ENCODE measurements around the gene CNMD.

Gene CNMD

DNA sequence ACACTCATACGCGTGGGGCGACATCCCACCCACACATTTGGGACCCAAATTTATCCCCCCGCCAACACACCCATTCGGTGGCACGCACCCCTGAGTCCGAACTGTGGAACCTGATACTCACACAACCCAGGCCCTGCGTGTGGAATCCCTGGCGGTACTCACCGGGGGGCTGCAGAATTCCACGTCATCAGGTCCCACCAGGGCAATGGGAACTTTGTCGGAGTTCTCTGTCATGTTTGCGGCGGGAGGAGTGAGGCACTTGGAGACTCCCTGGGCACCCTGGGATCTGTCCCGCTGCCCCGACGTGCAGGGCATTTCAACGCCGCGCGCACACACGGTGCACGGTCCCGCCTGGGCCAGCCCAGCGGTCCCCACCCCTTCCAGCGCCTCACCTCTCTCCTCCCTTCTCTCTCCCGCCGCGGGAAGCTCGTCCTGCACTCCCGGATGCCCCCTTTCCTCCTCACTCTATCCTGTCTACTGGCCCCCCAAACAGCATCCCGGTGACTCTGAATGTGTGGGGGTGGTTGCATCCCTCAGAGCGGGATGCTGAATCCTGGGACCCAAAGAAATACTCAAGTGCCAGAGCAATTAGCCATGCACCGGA lies at the start of gene CNMD:
Gene CNMD, minus strand, starts transcription at position 353 of the 604 bp plus-strand sequence. Its CDS starts 119 bp downstream, at position 234.
- no peak for DNase-seq

DNA sequence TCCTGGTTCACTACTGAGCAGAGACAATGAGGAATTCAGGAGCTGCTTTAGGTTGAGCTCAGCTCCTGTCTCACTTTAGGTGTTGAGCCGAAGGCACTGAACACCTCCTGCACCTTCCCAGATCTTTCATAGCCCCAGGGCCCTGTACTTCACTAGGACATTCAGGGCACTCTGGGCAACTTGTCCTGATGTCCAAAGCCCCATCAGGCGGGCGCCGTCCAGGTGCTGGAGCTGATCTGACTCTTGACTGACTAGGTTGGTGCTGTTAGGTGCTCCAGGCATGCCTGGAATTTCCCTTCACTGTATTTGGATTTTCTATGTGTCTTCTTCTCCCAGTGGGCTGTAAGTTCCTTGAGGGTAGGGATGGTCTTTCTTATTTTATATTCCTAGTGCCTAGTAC lies 48.4 kb upstream of the CNMD start:
- no peak for DNase-seq

DNA sequence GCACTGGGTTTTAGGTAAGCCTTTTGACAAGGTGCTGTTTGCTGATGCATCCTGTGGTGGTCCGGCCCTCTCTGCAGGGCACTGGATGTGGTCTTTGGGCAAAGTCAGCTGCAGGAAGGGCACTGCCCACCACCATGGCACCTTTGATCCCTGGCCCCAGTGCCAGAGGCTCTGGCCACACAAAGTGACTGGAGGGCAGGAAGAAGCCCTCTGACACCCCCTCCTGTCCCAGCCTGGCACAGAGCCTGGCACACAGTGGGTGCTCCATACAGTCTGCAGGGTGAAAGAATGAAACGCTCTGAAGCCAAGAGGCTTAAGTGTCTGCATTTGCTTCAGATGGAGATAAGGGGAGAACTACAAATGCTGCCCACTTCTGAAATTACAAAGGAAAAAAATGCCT lies 47.6 kb upstream of the CNMD start:
- DNase-seq = no peak

DNA sequence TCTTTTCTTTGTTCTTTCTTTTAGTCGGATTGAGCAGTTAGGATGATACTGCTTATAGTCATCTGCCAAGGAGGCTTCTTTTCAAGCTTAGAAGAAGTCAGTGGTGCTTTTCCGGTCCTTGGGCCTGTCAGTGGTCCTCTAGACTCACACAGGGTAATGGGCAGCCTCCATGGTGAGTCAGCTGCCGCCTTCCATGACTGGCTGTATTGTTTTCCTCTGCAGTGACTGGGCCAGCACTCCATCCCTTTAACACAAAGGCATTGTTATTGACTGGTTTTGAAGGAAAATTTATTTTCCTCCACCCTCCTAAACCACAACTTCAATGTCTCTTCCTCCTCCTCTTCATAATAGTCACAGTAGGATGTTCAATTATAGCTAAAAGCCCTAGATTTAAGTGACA lies 47.1 kb upstream of the CNMD start:
- no peak for DNase-seq

DNA sequence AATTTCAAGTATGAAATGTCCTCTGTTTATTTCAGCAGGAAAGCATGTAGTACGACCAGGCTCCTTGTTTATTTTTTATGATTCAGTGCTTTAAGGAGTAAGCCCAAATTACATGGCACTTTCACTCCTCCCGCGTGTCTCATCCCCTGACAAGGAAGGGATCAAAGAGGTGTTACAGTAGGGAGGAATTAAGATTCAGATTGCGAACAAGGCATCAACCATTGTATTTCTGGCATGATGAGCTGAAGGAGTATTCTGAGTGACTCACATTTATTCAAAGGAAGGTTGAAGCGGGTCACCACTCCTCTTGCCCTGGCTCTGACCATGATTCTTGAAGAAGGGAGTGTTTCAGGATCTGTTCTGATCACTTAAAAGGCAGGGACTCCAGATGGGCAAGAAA lies 46.1 kb upstream of the CNMD start:
- DNase-seq = no peak

DNA sequence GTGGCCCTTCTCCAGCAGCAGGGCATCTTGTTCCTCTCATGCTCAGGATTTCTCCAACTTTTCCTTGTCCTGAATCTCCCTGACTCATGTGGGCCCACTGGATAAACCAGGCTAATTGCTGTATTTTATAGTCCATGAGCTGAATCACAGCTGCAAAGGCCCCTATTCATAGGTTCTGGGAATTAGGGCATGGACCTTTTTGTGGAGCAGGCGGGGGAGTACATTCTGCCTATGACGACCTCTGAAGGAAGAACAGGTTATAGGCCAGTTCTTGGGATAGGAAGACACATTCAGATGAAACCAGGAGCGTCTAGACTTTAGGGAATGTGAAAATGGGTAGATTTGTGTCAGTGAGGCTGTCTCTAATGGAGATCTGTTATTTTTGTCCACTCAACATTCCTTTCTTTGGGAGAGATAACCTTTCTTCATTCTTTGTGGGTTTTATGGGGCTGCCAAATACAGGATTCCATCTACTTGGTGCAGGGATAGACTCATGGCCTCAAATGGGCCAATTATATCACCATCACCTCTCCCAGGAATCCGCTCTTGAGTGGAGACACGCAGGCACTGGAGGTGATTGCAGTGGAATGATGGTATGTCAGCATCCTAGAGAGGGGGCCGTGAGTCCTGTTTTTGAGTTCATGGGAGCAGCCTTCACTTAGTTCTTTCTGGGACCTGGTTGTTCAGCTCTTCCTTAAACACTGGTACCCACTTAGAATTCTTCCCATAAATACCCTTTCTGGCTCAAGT lies 45.1 kb upstream of the CNMD start:
- DNase-seq = no peak

DNA sequence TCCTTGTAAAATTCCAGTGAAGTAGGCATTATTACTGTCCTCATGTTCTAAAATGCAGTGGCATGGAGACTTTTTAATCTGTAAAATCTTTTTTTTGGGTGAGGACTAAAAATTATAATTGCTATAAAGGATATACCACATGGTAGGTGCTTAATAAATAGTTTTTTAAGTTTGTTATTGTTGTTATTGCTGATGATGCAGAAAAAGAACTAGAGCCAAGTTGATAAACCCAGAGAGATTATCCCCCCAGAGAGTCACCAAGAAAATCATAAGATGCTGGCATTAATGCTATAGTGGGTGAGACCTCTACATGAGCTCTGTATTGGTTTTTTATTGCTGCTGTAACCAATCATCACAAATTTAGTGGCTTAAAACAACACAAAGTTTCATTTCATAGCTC lies 44.3 kb upstream of the CNMD start:
- DNase-seq = no peak

DNA sequence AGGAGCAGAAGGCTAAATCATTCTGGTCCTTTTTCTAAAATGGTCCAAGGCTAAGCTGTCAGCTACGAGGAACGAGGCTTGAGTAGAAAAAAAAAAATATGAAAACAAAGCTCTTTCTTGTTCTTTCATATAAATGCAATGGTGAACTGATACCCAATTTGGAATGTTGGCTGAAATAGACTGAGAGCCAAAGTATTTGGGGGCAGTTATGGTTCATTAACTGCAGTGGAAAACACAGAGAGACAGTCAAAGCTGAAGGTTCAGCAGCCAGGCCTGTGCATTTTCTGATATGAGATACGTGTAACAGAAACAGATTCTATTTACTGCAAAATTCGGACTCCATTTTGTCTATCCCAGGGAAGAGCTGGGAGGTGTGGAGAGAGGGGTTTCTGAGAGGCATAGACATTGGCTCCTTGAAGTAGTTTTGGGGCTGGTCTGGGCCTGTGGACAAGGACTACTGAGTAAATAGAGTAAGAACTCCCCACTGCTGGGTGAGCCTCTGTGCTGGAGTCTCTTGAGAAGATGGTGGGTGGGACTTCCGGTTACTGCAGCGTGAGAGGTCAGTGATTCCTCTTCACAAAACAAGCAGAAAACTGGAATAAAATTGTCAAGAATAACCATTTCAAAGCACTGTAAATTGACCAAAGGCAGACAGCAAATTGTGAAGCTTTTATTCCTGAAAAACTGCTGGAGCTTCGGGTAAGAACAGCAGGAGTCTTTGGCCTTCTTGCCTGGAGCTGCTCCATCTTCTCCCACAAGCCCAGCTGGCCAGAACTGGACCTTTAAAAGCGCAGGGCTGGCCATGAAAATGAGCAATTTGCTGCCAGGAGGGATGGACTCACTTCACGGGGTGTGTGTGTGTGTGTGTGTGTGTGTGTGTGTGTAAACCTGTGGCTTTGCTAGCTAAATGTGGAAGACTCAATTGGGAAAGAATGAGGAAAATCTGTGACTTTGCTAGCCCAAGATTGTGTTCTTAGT lies 43.1 kb upstream of the CNMD start:
- DNase-seq = no peak

DNA sequence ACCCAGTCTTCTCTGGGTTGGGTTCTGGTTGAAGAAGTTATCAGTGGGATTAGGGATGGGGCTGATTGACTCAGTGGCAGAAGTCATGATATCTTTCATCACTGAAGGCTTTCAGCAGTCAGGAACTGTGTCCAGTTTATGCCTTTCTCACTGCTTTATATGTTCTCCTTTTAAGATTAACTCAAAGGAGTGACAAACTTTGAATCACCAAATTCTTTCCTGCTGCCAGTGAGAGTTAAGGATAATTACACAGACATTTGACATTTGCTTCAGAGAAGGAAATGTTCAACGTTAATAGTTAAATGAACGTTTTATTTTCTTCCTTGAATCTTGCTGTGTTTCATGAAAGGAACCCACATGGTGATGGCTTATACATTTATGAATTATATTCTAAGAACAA lies 41.0 kb upstream of the CNMD start:
- DNase-seq = no peak

DNA sequence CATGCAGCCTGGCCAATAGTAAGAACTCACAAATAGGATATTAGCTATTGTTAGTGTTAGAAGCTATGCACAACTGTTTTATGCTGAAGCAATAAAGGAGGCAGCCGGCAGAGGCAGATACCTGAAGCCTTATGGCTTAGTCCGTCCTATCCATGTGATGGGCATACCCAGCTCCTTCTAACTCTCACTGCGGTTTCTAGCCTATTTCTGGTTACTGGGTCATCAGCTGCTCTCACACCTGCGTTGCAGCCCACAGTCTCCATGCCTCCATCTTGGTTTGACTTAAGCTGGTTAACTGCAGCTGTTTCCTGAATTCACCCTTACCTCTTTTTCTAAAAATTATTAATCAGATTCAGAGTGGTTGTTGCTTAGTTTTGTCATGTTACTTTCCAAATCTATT lies 40.5 kb upstream of the CNMD start:
- no peak for DNase-seq

DNA sequence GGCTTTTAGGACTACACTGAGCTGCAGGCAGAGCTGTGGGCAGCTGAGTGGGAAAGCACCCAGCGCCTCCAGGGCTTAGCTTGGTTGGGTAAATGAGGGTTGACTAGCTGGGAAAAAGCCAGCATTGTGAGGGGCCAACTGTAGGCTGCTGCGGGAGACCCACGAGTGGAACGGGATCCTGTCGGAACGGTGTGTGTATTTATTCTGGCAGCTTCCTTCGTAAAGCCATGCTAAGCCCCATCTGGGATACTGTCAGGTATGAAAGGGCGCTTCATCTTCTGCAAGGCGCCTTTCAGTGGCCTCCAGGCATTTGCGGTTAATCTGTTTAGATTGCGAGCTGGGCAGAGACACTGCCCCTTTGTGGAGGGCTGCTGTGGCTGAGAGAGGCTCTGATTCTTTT lies 39.5 kb upstream of the CNMD start:
- no peak for DNase-seq

DNA sequence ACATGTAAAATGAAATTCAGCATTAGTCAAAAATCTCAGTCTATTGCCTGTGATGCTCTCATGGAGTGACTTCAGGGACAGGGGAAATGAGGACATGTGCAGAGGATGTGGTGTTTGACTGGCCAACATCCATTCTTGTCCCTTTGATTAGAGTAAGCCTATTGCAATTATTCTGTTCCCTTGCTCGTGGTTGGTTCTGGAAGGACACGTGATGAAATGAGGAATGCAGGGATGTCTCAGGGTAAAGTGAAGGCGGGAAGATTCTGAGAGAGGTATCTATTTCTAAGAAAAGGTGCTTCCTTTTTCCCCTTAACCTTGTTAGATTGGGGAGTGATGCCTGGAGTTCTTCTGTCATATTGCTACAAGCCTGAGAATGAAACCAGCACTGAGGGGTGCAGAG lies 37.1 kb upstream of the CNMD start:
- no peak for DNase-seq

DNA sequence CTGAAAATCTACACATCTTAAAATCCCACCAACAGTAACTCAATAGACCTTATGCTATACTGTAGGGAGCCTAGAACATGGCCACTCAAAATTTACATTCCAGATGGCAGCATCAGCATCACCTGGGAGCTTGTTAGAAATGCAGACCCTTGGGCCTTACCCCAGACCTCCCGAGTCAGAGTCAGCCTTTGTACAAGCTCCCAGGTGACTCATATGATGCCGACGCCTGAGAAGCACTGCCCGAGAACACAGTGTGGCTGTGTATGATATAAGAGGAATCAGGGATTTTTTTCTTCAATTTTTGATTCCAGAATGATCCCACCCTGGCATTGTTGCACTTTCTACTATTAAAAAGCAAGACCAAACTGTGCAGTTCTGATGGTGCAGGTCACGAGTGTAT lies 35.9 kb upstream of the CNMD start:
- DNase-seq = no peak

DNA sequence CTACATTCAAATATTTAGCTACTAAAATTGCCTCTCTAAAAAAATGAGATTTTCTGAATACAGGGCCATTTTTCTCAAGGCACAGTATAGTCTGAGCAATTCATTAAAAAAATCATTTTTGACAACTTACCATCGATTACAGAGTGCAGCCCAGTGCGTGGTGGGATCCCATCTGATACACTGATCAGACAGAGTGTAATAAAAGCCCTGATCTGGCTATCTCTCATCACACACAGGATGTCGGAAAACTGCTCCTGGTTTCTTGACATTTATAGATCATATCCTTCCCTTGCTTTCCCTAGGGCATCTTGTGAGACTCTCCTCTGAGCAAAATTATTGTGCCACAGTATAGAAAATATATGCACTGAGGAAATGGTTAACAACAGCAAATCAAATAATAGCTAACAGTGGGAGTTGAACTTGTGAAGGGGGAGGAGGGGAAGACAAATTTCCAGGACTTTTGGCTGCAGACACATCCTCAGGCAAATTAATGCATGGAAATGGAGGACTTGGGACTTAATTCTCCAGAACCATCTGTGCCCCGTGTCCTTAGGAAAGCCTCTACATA lies 28.4 kb upstream of the CNMD start:
- DNase-seq = no peak

DNA sequence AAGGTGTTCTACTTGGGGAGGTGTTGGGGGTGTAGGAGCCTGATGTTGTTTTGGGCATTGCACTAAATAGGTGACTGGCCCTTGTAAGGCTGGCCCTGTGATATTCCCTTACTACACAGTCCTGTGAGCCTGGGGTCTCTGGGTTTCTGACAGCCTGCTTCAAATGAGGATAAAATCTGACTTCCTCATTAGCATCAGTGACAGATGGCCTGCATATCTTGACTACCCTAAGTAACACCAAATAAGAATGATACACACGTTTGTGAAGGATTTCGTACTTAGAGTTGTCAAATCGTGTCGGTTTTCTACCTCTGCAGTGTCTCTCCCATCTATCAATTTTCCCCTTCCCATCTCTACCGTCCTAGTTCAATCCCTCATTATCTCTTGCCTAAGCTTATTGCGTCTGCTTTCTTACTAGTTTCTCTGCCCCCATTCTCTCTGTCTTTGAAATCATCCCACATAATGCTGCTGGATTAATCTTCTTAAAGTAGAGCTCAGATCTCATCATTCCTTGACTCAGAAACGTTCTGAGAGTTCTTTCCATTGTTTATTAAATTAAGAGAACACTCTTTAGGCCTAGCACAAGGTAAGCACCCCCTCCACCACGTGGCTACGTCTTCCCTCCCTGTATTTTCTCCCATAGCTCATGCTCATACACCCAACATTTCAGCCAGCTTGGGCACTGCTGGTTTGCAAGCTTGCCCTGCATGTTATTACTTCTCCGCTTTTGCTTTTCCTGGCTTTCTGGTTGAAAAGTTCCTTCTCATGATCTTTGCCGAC lies 26.2 kb upstream of the CNMD start:
- DNase-seq = no peak

DNA sequence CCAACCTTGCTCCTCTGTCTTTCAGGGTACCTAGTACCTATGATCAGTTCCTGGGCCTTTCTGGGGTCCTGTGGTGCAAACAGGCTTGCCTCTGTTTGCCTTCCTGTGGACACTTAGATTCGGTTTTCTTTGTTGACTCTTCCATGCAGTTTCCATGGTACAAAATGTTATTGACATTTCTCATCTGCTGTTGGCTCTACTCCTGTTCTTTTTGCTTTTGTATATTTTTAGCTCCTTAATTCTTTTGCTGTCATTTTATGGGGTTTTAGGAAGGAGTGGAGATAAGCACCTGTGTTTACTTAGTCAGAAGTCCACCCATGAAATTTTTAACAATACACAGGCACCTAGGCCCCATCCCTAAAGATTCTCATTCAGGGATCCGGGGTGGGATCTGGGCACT lies 20.5 kb upstream of the CNMD start:
- no peak for DNase-seq

DNA sequence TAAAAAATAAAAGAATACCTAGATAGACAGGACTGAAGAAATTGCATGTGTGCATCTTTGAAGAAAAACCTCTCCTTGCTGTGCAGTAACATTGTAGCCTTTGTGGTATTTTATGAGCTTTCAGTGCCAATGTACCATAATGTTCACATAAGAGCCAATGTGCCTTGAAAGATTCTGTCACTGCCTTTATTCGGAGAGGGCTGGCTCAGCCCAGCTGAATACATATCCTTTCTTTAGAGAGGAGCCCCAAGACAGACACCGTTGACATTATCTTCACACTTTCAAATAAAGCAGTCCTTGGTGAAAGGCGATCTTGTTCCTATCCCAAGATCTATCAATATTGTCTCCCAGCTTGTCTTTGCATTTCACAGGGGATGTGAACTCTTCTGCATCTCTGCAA lies 18.5 kb upstream of the CNMD start:
- no peak for DNase-seq

DNA sequence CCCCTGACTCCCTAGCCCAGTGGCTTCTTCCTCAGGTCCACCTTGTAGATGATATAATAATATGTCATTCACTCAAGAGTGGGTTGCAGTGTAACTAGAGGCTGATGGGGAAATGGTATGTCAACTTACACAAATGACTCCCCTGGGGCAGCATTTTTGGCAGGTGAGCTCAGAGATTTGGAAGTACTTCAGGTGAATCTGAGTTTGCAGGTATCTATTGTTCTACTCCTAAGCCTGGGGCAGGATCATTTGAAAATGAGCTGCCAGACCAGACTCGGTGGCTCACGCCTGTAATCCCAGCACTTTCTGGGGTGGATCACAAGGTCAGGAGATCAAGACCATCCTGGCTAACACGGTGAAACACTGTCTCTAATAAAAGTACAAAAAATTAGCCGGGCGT lies 11.6 kb upstream of the CNMD start:
- no peak for DNase-seq

DNA sequence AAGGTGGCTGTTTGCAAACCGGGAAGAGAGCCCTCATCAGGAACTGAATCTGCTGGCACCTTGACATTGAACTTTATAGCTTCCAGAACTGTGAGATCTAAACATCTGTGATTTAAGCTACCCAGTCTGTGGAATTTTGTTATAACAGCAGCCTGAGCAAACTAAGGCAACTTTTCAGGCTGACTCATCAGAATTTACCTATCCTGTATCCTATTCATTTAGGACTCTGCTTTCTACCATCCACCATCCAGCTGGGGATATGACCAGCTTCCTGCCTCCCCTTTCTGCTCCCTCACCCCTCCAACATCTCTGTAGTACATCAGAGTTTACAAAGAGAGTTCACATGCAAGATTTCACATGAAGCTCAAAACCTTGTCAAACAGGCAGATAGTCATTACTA lies 11.1 kb upstream of the CNMD start:
- DNase-seq = no peak

DNA sequence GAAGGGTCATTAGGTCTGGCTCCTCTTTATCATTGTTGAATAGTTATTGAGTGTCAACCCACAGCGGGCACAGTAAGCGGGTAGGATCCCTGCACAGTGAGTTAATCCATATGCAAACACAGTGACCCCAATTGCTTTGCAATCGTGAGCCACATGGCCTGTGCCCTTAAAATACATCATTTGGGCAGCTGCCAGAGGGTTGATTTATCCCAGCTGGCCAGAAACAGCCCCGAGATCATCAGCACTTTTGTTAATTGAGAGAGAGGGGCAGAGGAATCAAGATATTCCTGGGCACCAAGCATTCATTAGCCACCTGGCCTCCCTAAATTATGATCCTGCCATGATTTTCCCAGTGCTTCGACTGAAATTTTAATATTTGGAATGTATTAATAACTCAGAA lies 9.8 kb upstream of the CNMD start:
- no peak for DNase-seq

DNA sequence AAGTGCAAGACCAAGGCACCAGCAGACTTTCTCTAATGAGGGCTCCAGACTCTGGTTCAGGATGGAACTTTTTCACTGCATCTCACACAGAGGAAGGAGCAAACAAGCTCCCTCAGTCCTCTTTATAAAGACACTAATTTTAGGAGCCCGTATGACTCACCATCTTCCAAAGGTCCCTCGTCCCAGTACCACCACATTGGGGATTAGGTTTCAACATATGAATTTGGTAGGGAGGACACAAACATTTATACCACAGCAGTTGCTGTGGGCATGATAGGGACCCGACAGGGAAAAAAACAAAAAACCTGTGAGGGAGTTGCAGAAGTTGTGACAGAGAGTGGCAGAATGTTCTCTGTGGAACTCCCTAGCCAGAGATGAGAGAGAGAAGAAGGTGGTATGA lies 6.5 kb upstream of the CNMD start:
- no peak for DNase-seq

DNA sequence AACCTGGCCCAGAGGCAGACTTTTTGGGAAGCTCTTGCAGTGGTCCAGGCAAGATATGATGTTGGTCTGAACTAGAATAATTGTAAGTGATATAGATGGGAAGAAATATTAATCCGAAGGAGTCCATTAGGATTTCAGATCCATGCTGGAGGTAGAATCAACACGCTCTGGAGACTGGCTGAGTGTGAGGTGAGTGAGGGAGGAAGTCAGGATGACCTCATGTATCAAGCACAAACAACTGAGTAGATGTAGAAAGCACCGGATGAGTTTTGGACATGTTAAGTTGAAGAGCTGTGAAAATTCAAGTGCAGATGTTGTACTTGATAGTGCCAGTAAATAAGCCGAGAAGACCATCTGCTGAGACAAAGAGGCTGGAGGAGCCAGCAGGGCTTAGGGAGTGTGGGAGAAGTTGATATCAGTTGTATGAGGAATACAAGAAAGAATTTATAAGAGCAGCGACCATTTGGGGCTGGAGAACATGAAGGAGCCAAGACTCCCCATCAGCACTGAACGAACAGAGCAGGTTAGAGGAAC lies 5.3 kb upstream of the CNMD start:
- no peak for DNase-seq

Data from activated naive CD4-positive, alpha-beta T cell treated with Interleukin-2 at 50 U/mL for 16 hours (primary cell).